PC-3 (cell line): ENCODE measurements around the gene MTPN.

Experiments
- CTCF ChIP-seq: fragments of 300-600 bp; sonication (generic); conservative IDR thresholded peaks from 2 replicates; pipeline ENCODE4 v1.5.1; 2017; ENCODE audit warnings: antibody characterized with exemption, low read depth, mild to moderate bottlenecking, low read length
- EZH2 ChIP-seq: fragments of 300-600 bp; sonication (generic); IDR thresholded peaks from one replicate; pipeline ENCODE4 v1.6.1; 2017; ENCODE audit warnings: antibody characterized with exemption, mild to moderate bottlenecking, low read length; ENCODE audit not compliant: unreplicated experiment
- EZH2phosphoT487 ChIP-seq: fragments of 300-600 bp; sonication (generic); IDR thresholded peaks from 2 replicates; pipeline ENCODE4 v1.6.1; 2018; ENCODE audit warnings: mild to moderate bottlenecking, antibody characterized with exemption, low read length, borderline replicate concordance

- TF ChIP-seq CTCF (no peak), EZH2 (no peak), EZH2phosphoT487 (no peak)
These were observed 54.9 kb downstream of the MTPN start for GRCh38 chr7:135922263-135922662.
